ENCODE data around the gene XXYLT1.
"Not testable (repeated sequence)": the region's sequence is repeated elsewhere in the genome, so short reads cannot be mapped to it uniquely, and the experiment has no call there.

The XXYLT1 gene

DNA sequence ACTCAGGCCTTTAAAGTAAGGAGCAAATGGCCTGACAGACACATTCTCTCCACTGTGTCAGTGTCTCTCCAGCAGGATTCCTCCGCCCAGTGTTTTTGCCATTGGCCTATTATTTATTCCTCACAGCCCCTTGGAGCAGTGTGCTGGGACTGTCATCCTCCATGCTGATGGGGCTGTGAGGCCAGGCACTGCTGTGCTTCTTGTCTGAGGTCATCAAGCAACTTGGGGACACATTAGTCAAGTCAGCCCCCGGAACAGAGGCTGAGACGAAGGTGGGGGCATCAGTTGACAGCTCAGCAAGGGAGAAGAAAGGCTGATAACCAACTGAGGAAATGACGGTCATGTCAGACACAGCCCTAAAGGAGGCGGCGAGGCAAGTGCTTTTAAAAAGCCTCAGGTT, 67.4 kb downstream of the XXYLT1 start:
- DNase-seq: no peak

GRCh38 chr3:195201295-195201694, 69.7 kb downstream of the XXYLT1 start:
- DNase-seq: no peak

DNA sequence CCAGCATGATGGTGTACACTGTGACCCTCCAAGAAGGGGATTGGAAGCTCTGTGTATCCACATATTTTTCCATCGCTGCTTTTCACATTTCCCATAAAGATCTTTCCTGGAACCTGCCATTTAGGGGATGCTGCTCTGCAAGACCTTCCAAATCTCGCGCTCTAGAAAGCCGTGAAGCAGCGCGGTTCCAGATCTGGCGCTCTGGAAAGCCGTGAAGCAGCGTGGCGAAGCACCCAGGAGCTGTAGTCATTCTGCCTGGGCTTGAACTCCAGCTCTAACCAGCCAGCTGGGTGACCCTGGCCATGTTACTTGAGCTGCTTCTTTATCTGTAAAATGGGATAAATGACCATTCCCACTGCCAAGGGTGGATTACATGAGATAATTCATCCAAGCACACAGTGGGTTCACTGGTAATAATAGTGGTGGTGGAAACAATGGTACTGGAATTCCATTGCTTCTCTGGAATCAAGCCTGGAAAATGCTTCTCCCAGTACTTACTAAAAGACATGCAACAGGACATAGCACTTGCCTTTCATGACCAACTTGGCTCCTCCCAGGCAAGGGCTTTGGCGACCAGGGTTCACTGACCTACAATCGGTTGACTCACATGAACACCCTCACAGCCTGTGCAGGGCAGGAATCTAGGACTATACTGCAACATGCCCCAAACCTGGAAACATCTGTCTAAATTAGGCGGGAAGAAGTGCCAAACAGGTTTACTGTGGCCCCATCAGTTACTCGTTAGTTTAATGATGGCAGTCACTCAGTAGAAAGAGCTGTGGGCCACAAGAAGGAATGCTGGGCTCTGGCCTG, 70.7 kb downstream of the XXYLT1 start:
- DNase-seq: no peak

DNA sequence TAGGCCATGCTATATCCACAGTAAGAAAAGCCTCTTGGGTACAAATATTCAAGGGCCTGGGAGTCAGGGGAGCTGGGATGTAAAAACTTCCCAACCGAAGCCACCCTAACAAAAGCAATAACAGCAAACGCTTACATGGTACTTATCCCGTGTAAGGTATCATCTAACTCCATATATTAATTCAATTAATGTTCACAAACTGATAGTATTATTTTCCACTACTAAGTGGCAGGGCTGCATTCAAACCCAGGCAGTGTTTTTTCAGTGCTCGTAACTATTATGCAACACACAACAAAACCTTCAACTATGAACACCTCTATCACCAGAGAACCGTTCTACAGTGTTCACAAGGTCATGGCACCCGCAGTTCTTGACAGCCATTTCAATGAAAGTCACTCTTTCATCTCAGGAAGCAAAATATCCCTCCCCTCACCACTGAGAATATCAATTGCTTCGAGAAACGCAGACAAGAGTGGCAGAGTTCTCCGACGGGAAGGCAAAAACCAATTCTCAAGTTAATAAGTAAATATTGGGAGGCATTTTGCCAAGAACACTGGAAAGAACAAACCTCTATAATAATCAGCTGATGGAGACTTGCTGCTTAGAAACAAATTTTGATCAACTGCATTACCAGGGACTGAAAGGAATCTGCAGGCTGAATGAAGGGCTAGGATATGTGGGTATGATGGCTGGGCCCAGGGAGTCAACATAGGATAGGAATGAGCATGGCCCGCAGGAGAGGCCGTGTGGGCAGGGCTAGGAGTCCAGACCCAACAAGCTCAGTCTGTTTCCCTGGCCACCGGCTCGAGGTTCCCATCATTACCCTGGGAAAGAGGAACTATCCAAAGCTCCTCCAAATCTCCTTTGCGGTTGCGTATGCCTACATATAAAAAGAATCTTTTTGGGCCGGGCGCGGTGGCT, 72.3 kb downstream of the XXYLT1 start:
- DNase-seq: no peak

DNA sequence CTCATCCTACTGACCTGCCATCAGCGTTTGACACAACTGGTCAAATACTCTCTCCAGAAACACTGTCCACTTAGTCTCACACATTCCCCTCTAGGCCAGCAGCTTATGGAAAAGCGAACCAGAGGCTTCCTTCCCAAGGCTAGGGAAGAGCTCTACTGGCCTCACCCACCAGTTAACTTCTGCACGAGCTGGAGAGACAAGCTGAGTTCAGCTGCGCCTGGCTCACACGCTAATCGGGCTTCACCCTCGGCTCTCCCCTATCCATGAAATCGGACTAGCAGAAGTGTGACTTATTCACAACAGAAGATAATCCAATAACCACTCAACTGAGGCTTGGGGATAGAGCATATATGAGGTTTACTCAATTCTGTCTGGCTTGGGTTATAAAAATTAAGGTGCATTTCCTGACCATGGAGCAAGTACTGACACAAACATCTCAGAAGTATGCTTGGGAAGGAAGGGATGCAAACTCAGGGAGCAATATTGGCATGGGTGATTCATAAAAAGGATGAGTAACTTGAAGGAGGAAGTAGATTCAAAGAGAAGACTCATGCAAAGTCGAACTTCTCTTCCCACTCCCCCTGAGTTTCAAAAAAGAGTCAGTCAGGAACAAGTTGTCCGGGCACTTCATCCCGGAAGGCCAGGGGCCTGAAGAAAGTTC, 73.1 kb downstream of the XXYLT1 start:
- no peak for DNase-seq

DNA sequence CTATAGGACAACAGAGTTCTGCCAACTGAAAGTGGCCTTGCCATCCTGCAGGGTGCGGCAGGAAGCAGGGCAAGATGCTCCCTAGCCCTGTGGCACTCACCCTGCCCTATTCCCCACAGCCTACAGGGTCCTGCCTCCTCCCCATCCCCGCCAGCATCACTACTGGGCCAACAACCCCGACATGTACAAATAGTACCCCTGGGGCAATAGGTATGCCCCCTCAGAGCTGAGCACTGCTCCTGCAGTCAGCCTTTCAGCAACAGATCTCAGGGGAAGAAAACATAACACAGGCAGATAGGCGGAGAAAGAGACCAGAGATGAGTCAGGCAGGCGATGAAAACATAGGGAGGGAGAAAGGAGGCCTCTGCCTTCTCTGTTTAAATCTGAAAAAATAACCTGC, 74.7 kb downstream of the XXYLT1 start:
- DNase-seq: no peak

GRCh38 chr3:195195321-195196209, 75.4 kb downstream of the XXYLT1 start:
- DNase-seq: no peak

- no peak for DNase-seq
Measured at GRCh38 chr3:195194559-195195206, 76.3 kb downstream of the XXYLT1 start.

DNA sequence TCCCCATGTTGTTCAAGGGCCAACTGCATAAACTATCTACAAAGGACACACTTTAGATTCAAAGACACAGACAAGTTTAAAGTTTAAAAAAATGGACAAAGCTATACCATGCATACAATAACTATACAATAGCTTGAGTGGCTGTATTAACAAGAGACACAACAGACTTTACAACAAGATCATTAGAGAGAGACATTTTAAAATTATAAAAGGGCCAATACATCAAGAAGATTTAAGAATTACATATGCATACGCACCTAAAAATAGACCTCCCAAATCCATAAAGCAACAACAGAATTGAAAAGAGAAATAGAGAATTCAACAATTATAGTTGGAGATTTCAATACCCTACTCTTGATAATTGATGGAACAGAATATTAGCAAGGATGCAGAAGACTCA, 79.4 kb downstream of the XXYLT1 start:
- DNase-seq: no peak

DNA sequence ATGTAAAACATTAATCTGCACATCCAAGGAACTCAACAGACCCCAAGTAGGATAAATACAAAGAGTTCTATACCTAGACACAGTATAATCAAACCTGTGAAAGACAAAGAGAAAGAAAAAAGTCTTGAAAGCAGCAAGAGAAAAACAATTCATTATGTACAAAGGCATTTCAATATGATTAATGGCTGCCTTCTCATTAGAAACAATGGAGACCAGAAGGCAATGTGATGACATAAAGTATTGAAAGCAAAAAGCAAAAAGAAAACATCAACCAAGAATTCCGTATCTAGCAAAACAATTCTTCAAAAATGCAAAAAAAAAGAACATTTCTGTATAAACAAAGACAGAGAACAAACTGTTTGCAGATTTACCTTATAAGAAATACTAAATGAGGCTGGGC, 81.1 kb downstream of the XXYLT1 start:
- no peak for DNase-seq

- DNase-seq: no peak
Measured at GRCh38 chr3:195188426-195188927, 82.5 kb downstream of the XXYLT1 start.

- DNase-seq: no peak
Measured at GRCh38 chr3:195187609-195188425, 83.1 kb downstream of the XXYLT1 start.

- DNase-seq: not testable (repeated sequence)
Measured at GRCh38 chr3:195186710-195187047, 84.3 kb downstream of the XXYLT1 start.

DNA sequence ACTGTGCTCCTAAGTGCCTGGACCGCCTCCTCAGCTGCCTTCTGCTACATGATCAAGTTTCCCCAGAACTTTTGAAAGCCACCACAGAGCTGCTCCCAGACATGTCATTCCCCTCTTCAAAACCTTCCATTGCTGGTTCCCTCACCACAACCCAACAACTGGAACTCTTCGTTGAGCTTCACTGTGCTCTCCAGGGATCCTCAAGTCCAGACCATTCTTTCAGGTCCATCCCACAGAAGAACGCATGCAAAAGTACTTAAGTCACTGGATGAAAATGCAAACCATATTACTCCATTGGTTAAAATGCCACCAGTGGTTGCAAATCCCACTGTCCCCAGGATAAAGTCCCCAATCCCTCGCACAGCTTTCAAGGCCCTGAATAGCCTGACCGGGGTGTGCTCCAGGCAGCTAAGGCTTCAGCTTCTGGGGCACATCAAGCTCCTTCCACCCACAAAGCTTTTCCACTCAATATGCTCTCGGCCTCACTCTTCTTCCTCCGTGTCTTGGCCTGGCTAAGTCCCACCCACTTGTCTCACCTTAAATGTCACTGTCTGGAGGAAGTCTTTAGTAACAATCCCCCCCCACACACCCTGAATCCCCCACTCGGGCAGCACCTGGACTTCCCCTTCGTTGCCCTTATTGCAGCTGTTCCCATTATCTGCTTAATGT, 84.8 kb downstream of the XXYLT1 start:
- DNase-seq: no peak

- DNase-seq: no peak
Measured at GRCh38 chr3:195185583-195185982, 85.4 kb downstream of the XXYLT1 start.

- DNase-seq: no peak
Measured at GRCh38 chr3:195184716-195185421, 86.1 kb downstream of the XXYLT1 start.

DNA sequence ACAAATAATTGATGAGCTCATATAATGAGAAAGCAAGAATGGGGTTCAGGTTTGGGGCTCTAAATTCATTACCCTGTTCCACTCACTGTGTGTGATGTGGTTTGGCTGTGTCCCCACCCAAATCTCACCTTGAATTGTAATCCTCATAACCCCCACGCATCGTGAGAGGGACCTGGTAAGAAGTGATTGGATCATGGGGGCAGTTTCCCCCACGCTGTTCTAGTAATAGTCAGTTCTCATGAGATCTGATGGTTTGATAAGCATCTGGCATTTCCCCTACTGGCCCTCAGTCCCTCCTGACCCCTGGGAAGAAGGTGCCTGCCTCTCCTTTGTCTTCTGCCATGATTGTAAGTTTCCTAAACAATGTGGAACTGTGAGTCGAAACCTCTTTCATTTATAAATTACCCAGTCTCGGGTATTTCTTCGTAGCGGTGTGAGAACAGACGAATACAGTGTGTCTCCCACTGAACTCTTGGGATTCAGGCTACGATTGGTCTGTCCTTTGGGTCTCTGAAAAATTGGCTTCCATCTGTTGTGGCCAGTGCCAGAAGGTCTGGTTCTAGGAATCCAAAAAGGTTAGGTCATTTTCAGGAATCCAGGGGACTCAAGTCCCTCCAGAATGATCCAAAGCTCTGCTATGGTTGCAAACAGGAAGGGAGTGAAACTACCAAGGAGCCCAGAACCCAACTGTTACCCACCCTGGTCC, 87.7 kb downstream of the XXYLT1 start:
- DNase-seq: no peak

GRCh38 chr3:195182470-195182795, 88.5 kb downstream of the XXYLT1 start:
- no peak for DNase-seq

All from NCI-H510A (cell line).